ENCODE measurements around the gene GALNT18.

Gene GALNT18

GRCh38 chr11:11587122-11587521 is 34.7 kb downstream of the GALNT18 start:
- Histone ChIP-seq H3K4ac (ENCODE audit: low read length) (no peak overlapping the region), H3K9ac (ENCODE audit: low read depth, low read length, poor library complexity) (no peak overlapping the region), H3K79me1 (ENCODE audit: low read depth, low read length) (no peaks in the 10 kb centered on the region), H2AK5ac (ENCODE audit: low read depth, low read length) (no peak overlapping the region), H3K23ac (ENCODE audit: low read depth, low read length, poor library complexity) (no peak overlapping the region), H2BK5ac (ENCODE audit: low read length) (no peak overlapping the region), H3K27me3 (ENCODE audit: control insufficient read depth in 3 of 3, insufficient read depth in 3 of 3, low read depth in 1 of 3, low read length in 3 of 3) (peaks cover 0 to 2% (median 0%) of the 10 kb centered on the region in 3 experiments), H3K14ac (ENCODE audit: low read length) (no peak overlapping the region), H2BK12ac (ENCODE audit: low read length) (no peak overlapping the region), H4K8ac (ENCODE audit: low read depth, low read length) (no peak overlapping the region), H3K27ac (replicated peaks; ENCODE audit: low read length) (no peak overlapping the region), H2BK120ac (ENCODE audit: low read depth, low read length) (no peak overlapping the region), H3K18ac (ENCODE audit: low read length) (no peak overlapping the region), H2AFZ (ENCODE audit: low read length) (no peak overlapping the region), H3K9me3 (replicated peaks in 1 of 2; ENCODE audit: control insufficient read depth in 2 of 2, insufficient read depth in 1 of 2, low read depth in 1 of 2, low read length in 2 of 2) (no peaks in the 10 kb centered on the region), H3K4me2 (ENCODE audit: insufficient read depth, low read length, poor library complexity, severe bottlenecking) (no peak overlapping the region), H3K4me1 (ENCODE audit: control insufficient read depth in 2 of 2, insufficient read depth in 1 of 2, low read depth in 1 of 2, low read length in 2 of 2) (peaks cover 0 to 14% of the 10 kb centered on the region in 2 donors), H2BK15ac (ENCODE audit: low read length) (no peak overlapping the region), H3K4me3 (ENCODE audit: low read length in 2 of 2) (no peak overlapping the region), H4K91ac (ENCODE audit: low read depth, low read length, poor library complexity) (no peak overlapping the region), H3K36me3 (replicated peaks in 1 of 2; ENCODE audit: control insufficient read depth in 2 of 2, insufficient read depth in 2 of 2, low read length in 2 of 2) (no peaks in the 10 kb centered on the region)
- WGBS, 2 donors (ENCODE audit: extremely low coverage in 2 of 2, insufficient read length in 2 of 2, insufficient replicate concordance in 1 of 2): no CpG with 5 or more reads among the region's 4 CpGs
- no peak for DNase-seq (ENCODE audit: low spot score)

DNA sequence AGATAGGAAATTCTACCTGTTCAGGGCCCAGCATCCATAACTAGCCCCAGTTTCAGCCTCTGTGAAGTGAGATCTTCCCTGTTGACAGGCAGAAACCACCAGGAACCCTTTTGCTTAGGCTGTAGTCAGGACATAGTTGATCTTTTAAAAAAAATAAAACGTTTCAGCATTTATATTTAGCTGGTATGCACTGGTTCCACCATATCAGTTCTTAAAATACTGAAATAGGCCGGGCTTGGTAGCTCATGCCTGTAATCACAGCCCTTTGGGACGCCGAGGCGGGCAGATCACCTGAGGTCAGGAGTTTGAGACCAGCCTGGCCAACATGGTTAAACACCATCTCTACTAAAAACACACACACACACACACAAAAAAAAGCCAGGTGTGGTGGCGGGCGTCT is 35.3 kb downstream of the GALNT18 start:
- Histone ChIP-seq H4K91ac (ENCODE audit: low read depth, low read length, poor library complexity) (no peak overlapping the region), H3K4me1 (ENCODE audit: control insufficient read depth in 2 of 2, insufficient read depth in 1 of 2, low read depth in 1 of 2, low read length in 2 of 2) (peaks cover 0 to 16% of the 10 kb centered on the region in 2 donors), H4K8ac (ENCODE audit: low read depth, low read length) (no peak overlapping the region), H3K4me2 (ENCODE audit: insufficient read depth, low read length, poor library complexity, severe bottlenecking) (no peak overlapping the region), H2BK12ac (ENCODE audit: low read length) (no peak overlapping the region), H3K27me3 (ENCODE audit: control insufficient read depth in 3 of 3, insufficient read depth in 3 of 3, low read depth in 1 of 3, low read length in 3 of 3) (peaks cover 0 to 2% (median 0%) of the 10 kb centered on the region in 3 experiments), H2BK120ac (ENCODE audit: low read depth, low read length) (no peak overlapping the region), H3K23ac (ENCODE audit: low read depth, low read length, poor library complexity) (no peak overlapping the region), H2AK5ac (ENCODE audit: low read depth, low read length) (no peak overlapping the region), H2AFZ (ENCODE audit: low read length) (no peak overlapping the region), H2BK15ac (ENCODE audit: low read length) (no peak overlapping the region), H3K18ac (ENCODE audit: low read length) (no peak overlapping the region), H3K14ac (ENCODE audit: low read length) (no peak overlapping the region), H2BK5ac (ENCODE audit: low read length) (no peak overlapping the region), H3K4ac (ENCODE audit: low read length) (no peak overlapping the region), H3K79me1 (ENCODE audit: low read depth, low read length) (no peaks in the 10 kb centered on the region), H3K27ac (replicated peaks; ENCODE audit: low read length) (no peak overlapping the region), H3K9me3 (replicated peaks in 1 of 2; ENCODE audit: control insufficient read depth in 2 of 2, insufficient read depth in 1 of 2, low read depth in 1 of 2, low read length in 2 of 2) (no peaks in the 10 kb centered on the region), H3K4me3 (ENCODE audit: low read length in 2 of 2) (no peak overlapping the region), H3K9ac (ENCODE audit: low read depth, low read length, poor library complexity) (no peak overlapping the region), H3K36me3 (replicated peaks in 1 of 2; ENCODE audit: control insufficient read depth in 2 of 2, insufficient read depth in 2 of 2, low read length in 2 of 2) (no peaks in the 10 kb centered on the region)
- no peak for DNase-seq (ENCODE audit: low spot score)
- no CpG with 5 or more reads among the region's 7 CpGs for WGBS, 2 donors (ENCODE audit: extremely low coverage in 2 of 2, insufficient read length in 2 of 2, insufficient replicate concordance in 1 of 2)

GRCh38 chr11:11584937-11585336 is 36.9 kb downstream of the GALNT18 start:
- H3K36me3 ChIP-seq (replicated peaks in 1 of 2; ENCODE audit: control insufficient read depth in 2 of 2, insufficient read depth in 2 of 2, low read length in 2 of 2): no peaks in the 10 kb centered on the region

GRCh38 chr11:11584530-11584810 is 37.3 kb downstream of the GALNT18 start:
- Histone ChIP-seq H3K36me3 (replicated peaks in 1 of 2; ENCODE audit: control insufficient read depth in 2 of 2, insufficient read depth in 2 of 2, low read length in 2 of 2) (no peaks in the 10 kb centered on the region), H2BK5ac (ENCODE audit: low read length) (no peak overlapping the region), H3K4me1 (ENCODE audit: control insufficient read depth in 2 of 2, insufficient read depth in 1 of 2, low read depth in 1 of 2, low read length in 2 of 2) (peaks cover 0 to 16% of the 10 kb centered on the region in 2 donors), H3K4ac (ENCODE audit: low read length) (no peak overlapping the region), H3K27ac (replicated peaks; ENCODE audit: low read length) (no peak overlapping the region), H2BK15ac (ENCODE audit: low read length) (no peak overlapping the region), H2AK5ac (ENCODE audit: low read depth, low read length) (no peak overlapping the region), H3K4me3 (ENCODE audit: low read length in 2 of 2) (no peak overlapping the region), H4K8ac (ENCODE audit: low read depth, low read length) (no peak overlapping the region), H3K27me3 (ENCODE audit: control insufficient read depth in 3 of 3, insufficient read depth in 3 of 3, low read depth in 1 of 3, low read length in 3 of 3) (peaks cover 0 to 2% (median 0%) of the 10 kb centered on the region in 3 experiments), H3K9me3 (replicated peaks in 1 of 2; ENCODE audit: control insufficient read depth in 2 of 2, insufficient read depth in 1 of 2, low read depth in 1 of 2, low read length in 2 of 2) (no peaks in the 10 kb centered on the region), H3K23ac (ENCODE audit: low read depth, low read length, poor library complexity) (no peak overlapping the region), H3K14ac (ENCODE audit: low read length) (no peak overlapping the region), H2AFZ (ENCODE audit: low read length) (no peak overlapping the region), H3K4me2 (ENCODE audit: insufficient read depth, low read length, poor library complexity, severe bottlenecking) (no peak overlapping the region), H3K18ac (ENCODE audit: low read length) (no peak overlapping the region), H2BK120ac (ENCODE audit: low read depth, low read length) (no peak overlapping the region), H4K91ac (ENCODE audit: low read depth, low read length, poor library complexity) (no peak overlapping the region), H3K9ac (ENCODE audit: low read depth, low read length, poor library complexity) (no peak overlapping the region), H2BK12ac (ENCODE audit: low read length) (no peak overlapping the region), H3K79me1 (ENCODE audit: low read depth, low read length) (no peaks in the 10 kb centered on the region)
- WGBS, 2 donors (ENCODE audit: extremely low coverage in 2 of 2, insufficient read length in 2 of 2, insufficient replicate concordance in 1 of 2): no CpG with 5 or more reads among the region's 5 CpGs
- no peak for DNase-seq (ENCODE audit: low spot score)

More at GRCh38 chr11:11584937-11585336, 36.9 kb downstream of the GALNT18 start:
- Histone ChIP-seq H4K8ac (ENCODE audit: low read depth, low read length) (no peak overlapping the region), H2AK5ac (ENCODE audit: low read depth, low read length) (no peak overlapping the region), H3K18ac (ENCODE audit: low read length) (no peak overlapping the region), H3K4me3 (ENCODE audit: low read length in 2 of 2) (no peak overlapping the region), H3K9ac (ENCODE audit: low read depth, low read length, poor library complexity) (no peak overlapping the region), H2BK12ac (ENCODE audit: low read length) (no peak overlapping the region), H4K91ac (ENCODE audit: low read depth, low read length, poor library complexity) (no peak overlapping the region), H3K4me2 (ENCODE audit: insufficient read depth, low read length, poor library complexity, severe bottlenecking) (no peak overlapping the region), H3K27me3 (ENCODE audit: control insufficient read depth in 3 of 3, insufficient read depth in 3 of 3, low read depth in 1 of 3, low read length in 3 of 3) (peaks cover 0 to 2% (median 0%) of the 10 kb centered on the region in 3 experiments), H2BK5ac (ENCODE audit: low read length) (no peak overlapping the region), H3K23ac (ENCODE audit: low read depth, low read length, poor library complexity) (no peak overlapping the region), H3K79me1 (ENCODE audit: low read depth, low read length) (no peaks in the 10 kb centered on the region), H3K4ac (ENCODE audit: low read length) (no peak overlapping the region), H3K9me3 (replicated peaks in 1 of 2; ENCODE audit: control insufficient read depth in 2 of 2, insufficient read depth in 1 of 2, low read depth in 1 of 2, low read length in 2 of 2) (no peaks in the 10 kb centered on the region), H2BK15ac (ENCODE audit: low read length) (no peak overlapping the region), H3K4me1 (ENCODE audit: control insufficient read depth in 2 of 2, insufficient read depth in 1 of 2, low read depth in 1 of 2, low read length in 2 of 2) (peaks cover 0 to 19% of the 10 kb centered on the region in 2 donors), H2BK120ac (ENCODE audit: low read depth, low read length) (no peak overlapping the region), H3K14ac (ENCODE audit: low read length) (no peak overlapping the region), H2AFZ (ENCODE audit: low read length) (no peak overlapping the region), H3K27ac (replicated peaks; ENCODE audit: low read length) (no peak overlapping the region)
- no peak for DNase-seq (ENCODE audit: low spot score)
- WGBS, 2 donors (ENCODE audit: extremely low coverage in 2 of 2, insufficient read length in 2 of 2, insufficient replicate concordance in 1 of 2): no CpG with 5 or more reads among the region's 1 CpG

All from neuronal stem cell (in vitro differentiated cells).